IMR-90 (cell line): ENCODE results near the gene NEGR1. TPM values are rescaled to one million over a fixed set of nuclear protein-coding genes. Genes with fewer than 3 reads are reported as not detected.

ENCODE experiments used
- ATAC-seq: fragments of 200-7000 bp; cut with Tn5 transposase; 2 replicates; pipeline ENCODE4 v1.9.1; 2020; ENCODE audit warnings: low read depth, mild to moderate bottlenecking, moderate library complexity
- BruUV-seq: library from RNA; stranded (reverse); fragments of 400-500 nt; replicated peaks from 2 replicates; lab custom pipeline; 2021; lab: Mats Ljungman, UMichigan
- CTCF ChIA-PET: fragments of 300-600 bp; formaldehyde crosslinking; extraction: SDS; loops from one replicate; lab custom pipeline; 2021; ENCODE audit warnings: antibody characterized with exemption; lab: Yijun Ruan, JAX
- POLR2A ChIA-PET: fragments of 300-600 bp; sonication (Branson Sonifier 250); formaldehyde crosslinking; loops from one replicate; lab custom pipeline; 2022; ENCODE audit warnings: antibody characterized with exemption; ENCODE audit not compliant: unreplicated experiment; lab: Charles Lee
- DNase-seq: peaks from one replicate; pipeline ENCODE4 v3.0.0; 2013
- H2AFZ ChIP-seq: replicated peaks from 2 replicates; pipeline ENCODE3; 2013; ENCODE audit warnings: low read length, mild to moderate bottlenecking; ENCODE audit not compliant: poor library complexity
- H2AK5ac ChIP-seq: 2 replicates; pipeline ENCODE4 v1.6.1; 2013; ENCODE audit warnings: low read depth, low read length, inconsistent platforms
- H2AK9ac ChIP-seq: replicated peaks from 2 replicates; pipeline ENCODE3; 2013; ENCODE audit warnings: mild to moderate bottlenecking, low read depth, low read length, moderate library complexity; ENCODE audit not compliant: poor library complexity
- H2BK120ac ChIP-seq: 2 replicates; pipeline ENCODE4 v1.6.1; 2013; ENCODE audit warnings: low read depth, low read length, inconsistent platforms
- H2BK15ac ChIP-seq: 3 replicates; pipeline ENCODE4 v1.6.1; 2013; ENCODE audit warnings: low read depth, low read length, inconsistent platforms
- H2BK20ac ChIP-seq: 2 replicates; pipeline ENCODE4 v1.6.1; 2013; ENCODE audit warnings: low read depth, mild to moderate bottlenecking, inconsistent platforms, low read length, moderate library complexity
- H2BK5ac ChIP-seq: 2 replicates; pipeline ENCODE4 v1.6.1; 2013; ENCODE audit warnings: mild to moderate bottlenecking, low read depth, low read length, inconsistent platforms; ENCODE audit not compliant: poor library complexity, severe bottlenecking
- H3K14ac ChIP-seq: replicated peaks from 2 replicates; pipeline ENCODE4 v1.6.1; 2013; ENCODE audit warnings: low read depth, low read length, inconsistent platforms
- H3K18ac ChIP-seq: 2 replicates; pipeline ENCODE4 v1.6.1; 2013; ENCODE audit warnings: low read depth, low read length, control low read depth
- H3K23ac ChIP-seq: 2 replicates; pipeline ENCODE4 v1.6.1; 2013; ENCODE audit warnings: low read depth, low read length, inconsistent platforms
- H3K27ac ChIP-seq: 2 replicates; pipeline ENCODE4 v1.5.1; 2013; ENCODE audit warnings: mild to moderate bottlenecking, control low read depth, low read length; ENCODE audit not compliant: insufficient read depth
- H3K27me3 ChIP-seq: 2 replicates; pipeline ENCODE4 v1.6.1; 2013; ENCODE audit warnings: low read length; ENCODE audit not compliant: control insufficient read depth, insufficient read depth
- H3K36me3 ChIP-seq: 2 replicates; pipeline ENCODE4 v1.6.1; 2013; ENCODE audit warnings: low read length, mixed read lengths; ENCODE audit not compliant: control insufficient read depth, insufficient read depth
- H3K4ac ChIP-seq: 2 replicates; pipeline ENCODE4 v1.6.1; 2013; ENCODE audit warnings: low read depth, low read length, inconsistent platforms
- H3K4me1 ChIP-seq: 2 replicates; pipeline ENCODE4 v1.6.1; 2013; ENCODE audit warnings: low read length, mixed read lengths; ENCODE audit not compliant: control insufficient read depth, insufficient read depth
- H3K4me2 ChIP-seq: 2 replicates; pipeline ENCODE4 v1.6.1; 2013; ENCODE audit warnings: low read depth, mild to moderate bottlenecking, control low read depth, low read length, moderate library complexity
- H3K4me3 ChIP-seq: 2 replicates; pipeline ENCODE4 v1.5.1; 2013; ENCODE audit warnings: low read depth, mild to moderate bottlenecking, control low read depth, low read length, moderate library complexity; ENCODE audit not compliant: insufficient read depth
- H3K56ac ChIP-seq: 2 replicates; pipeline ENCODE4 v1.6.1; 2013; ENCODE audit warnings: low read length, inconsistent platforms; ENCODE audit not compliant: insufficient read depth; ENCODE audit errors: extremely low read depth
- H3K79me1 ChIP-seq, 2 experiments: 2 replicates each; pipeline ENCODE4 v1.6.1; 2013; ENCODE audit warnings: low read length in 2 of 2, inconsistent platforms in 1 of 2, low read depth in 1 of 2
- H3K9ac ChIP-seq: 2 replicates; pipeline ENCODE4 v1.6.1; 2013; ENCODE audit warnings: low read depth, low read length, control low read depth
- H3K9me1 ChIP-seq: 2 replicates; pipeline ENCODE4 v1.6.1; 2013; ENCODE audit warnings: low read length, inconsistent platforms; ENCODE audit not compliant: insufficient read depth
- H3K9me3 ChIP-seq: 2 replicates; pipeline ENCODE4 v1.6.1; 2013; ENCODE audit warnings: low read length; ENCODE audit not compliant: control insufficient read depth, insufficient read depth
- H4K20me1 ChIP-seq: 2 replicates; pipeline ENCODE4 v1.6.1; 2013; ENCODE audit warnings: low read length, inconsistent platforms; ENCODE audit not compliant: insufficient read depth
- H4K5ac ChIP-seq: 2 replicates; pipeline ENCODE4 v1.6.1; 2013; ENCODE audit warnings: mild to moderate bottlenecking, low read depth, low read length, control low read depth
- H4K8ac ChIP-seq, 2 experiments: 2 replicates each; pipeline ENCODE4 v1.6.1; 2013; ENCODE audit warnings: low read depth in 2 of 2, low read length in 2 of 2, control low read depth in 1 of 2, inconsistent platforms in 1 of 2
- H4K91ac ChIP-seq: 2 replicates; pipeline ENCODE4 v1.6.1; 2013; ENCODE audit warnings: low read depth, low read length, inconsistent platforms; ENCODE audit not compliant: insufficient read depth
- BHLHE40 ChIP-seq: fragments of 150-350 bp; IDR thresholded peaks from 2 replicates; pipeline ENCODE4 v1.6.1; 2016; ENCODE audit warnings: mild to moderate bottlenecking, low read depth, low read length
- CEBPB ChIP-seq: IDR thresholded peaks from 2 replicates; pipeline ENCODE4 v1.6.1; 2012; ENCODE audit warnings: low read depth, low read length, improper control_type of control experiment
- CTCF ChIP-seq: conservative IDR thresholded peaks from 2 replicates; pipeline ENCODE4 v1.5.1; 2012; ENCODE audit warnings: mild to moderate bottlenecking, low read depth, low read length, improper control_type of control experiment
- FOS ChIP-seq: fragments of 150-350 bp; IDR thresholded peaks from 2 replicates; pipeline ENCODE4 v1.6.1; 2016; ENCODE audit warnings: low read depth, low read length
- MAFK ChIP-seq: IDR thresholded peaks from 2 replicates; pipeline ENCODE4 v1.6.1; 2012; ENCODE audit warnings: low read depth, low read length, improper control_type of control experiment
- MAZ ChIP-seq: IDR thresholded peaks from 2 replicates; pipeline ENCODE4 v1.6.1; 2012; ENCODE audit warnings: low read depth, mild to moderate bottlenecking, low read length, improper control_type of control experiment, moderate library complexity, borderline replicate concordance
- MXI1 ChIP-seq: IDR thresholded peaks from 2 replicates; pipeline ENCODE4 v1.6.1; 2012; ENCODE audit warnings: low read depth, mild to moderate bottlenecking, low read length, moderate library complexity, borderline replicate concordance
- NFE2L2 ChIP-seq: fragments of 150-350 bp; IDR thresholded peaks from 2 replicates; pipeline ENCODE4 v1.6.1; 2016; ENCODE audit warnings: low read depth, mild to moderate bottlenecking, low read length
- POLR2A ChIP-seq: IDR thresholded peaks from 2 replicates; pipeline ENCODE4 v1.6.1; 2012; ENCODE audit warnings: mild to moderate bottlenecking, low read depth, low read length
- RAD21 ChIP-seq: IDR thresholded peaks from 2 replicates; pipeline ENCODE4 v1.6.1; 2012; ENCODE audit warnings: low read length, improper control_type of control experiment
- RCOR1 ChIP-seq: IDR thresholded peaks from 2 replicates; pipeline ENCODE4 v1.6.1; 2012; ENCODE audit warnings: mild to moderate bottlenecking, low read length, improper control_type of control experiment; ENCODE audit not compliant: insufficient replicate concordance
- RFX5 ChIP-seq: IDR thresholded peaks from 2 replicates; pipeline ENCODE4 v1.8.0; 2012; ENCODE audit warnings: low read depth, mild to moderate bottlenecking, low read length, moderate library complexity
- SMC3 ChIP-seq: fragments of 150-350 bp; IDR thresholded peaks from 2 replicates; pipeline ENCODE4 v1.6.1; 2016; ENCODE audit warnings: low read depth, mild to moderate bottlenecking, antibody characterized with exemption, low read length, moderate library complexity
- USF2 ChIP-seq: fragments of 150-350 bp; IDR thresholded peaks from 2 replicates; pipeline ENCODE4 v1.6.1; 2017; ENCODE audit warnings: mild to moderate bottlenecking, antibody characterized with exemption, low read length, low read depth
- dilution Hi-C: fragments of 300-500 bp; cut with HindIII; formaldehyde crosslinking; loops from one replicate; pipeline ENCODE4 v1.14.3; 2018; ENCODE audit warnings: low sequenced_read_pairs; ENCODE audit not compliant: unreplicated experiment
- in situ Hi-C: fragments of 300-500 bp; cut with MboI; formaldehyde crosslinking; loops from 3 replicates; pipeline ENCODE4 v1.14.3; 2019; ENCODE audit warnings: low sequenced_read_pairs, inconsistent platforms, mixed read lengths
- intact Hi-C: fragments of 100-400 bp; cut with micrococcal nuclease; formaldehyde crosslinking; loops from 2 replicates; pipeline ENCODE4 v1.10.0; 2022
- polyA plus RNA-seq, 3 experiments: library from polyadenylated mRNA; depleted of rRNA; stranded (reverse); fragments of >200 nt; gene quantifications; 2 replicates each; pipeline ENCODE4 v1.2.3, GENCODE V29; 2012; ENCODE audit warnings: low replicate concordance in 1 of 3
- total RNA-seq: library from RNA; depleted of rRNA; stranded (reverse); fragments of >200 nt; gene quantifications from 2 replicates; pipeline ENCODE4 v1.2.3, GENCODE V29; 2012
- TF ChIP-seq, protein P1 (sequence below): fragments of 150-350 bp; IDR thresholded peaks from 2 replicates; pipeline ENCODE4 v1.6.1; 2016; ENCODE audit warnings: low read depth, mild to moderate bottlenecking, low read length, moderate library complexity, borderline replicate concordance

NEGR1 gene
- total and polyA plus RNA-seq, 2 of the 4 experiments (the other 2 are of a cell fraction) = 5.1 to 9.1 TPM

DNA sequence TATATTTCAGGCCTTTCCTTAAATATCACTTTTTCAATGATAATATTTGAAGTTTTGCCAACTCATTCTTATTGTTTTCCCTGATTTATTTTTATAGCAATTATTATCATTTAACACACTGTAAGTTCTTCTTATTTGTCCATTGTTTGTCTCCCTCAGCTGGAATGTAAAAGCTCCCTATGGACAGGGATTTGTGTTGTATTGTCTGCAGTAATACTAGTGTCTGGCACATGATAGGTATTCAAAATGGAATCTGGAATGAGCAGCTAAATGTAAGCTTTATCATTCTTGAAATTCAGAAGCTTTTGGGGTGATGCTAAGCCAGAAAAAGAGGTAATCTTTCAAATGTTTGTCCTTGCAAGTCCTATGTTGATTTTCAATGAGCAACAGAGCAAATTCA, 112.1 kb downstream of the NEGR1 start:
- no peak overlapping the region for H2BK120ac ChIP-seq
- no peaks in the 10 kb centered on the region for H3K9me3 ChIP-seq
- no peak overlapping the region for H4K91ac ChIP-seq
- dilution Hi-C loops = no loop called here
- no peak overlapping the region for H2BK15ac ChIP-seq
- in situ Hi-C loops = no loop called here
- H3K9ac ChIP-seq = no peak overlapping the region
- ATAC-seq (no peak), DNase-seq (no peak)
- no peak overlapping the region for H3K4me2 ChIP-seq
- TF ChIP-seq BHLHE40 (no peak), USF2 (no peak), POLR2A (no peak), RAD21 (no peak), CTCF (no peak), FOS (no peak), MAFK (no peak), MXI1 (no peak), NFE2L2 (no peak), CEBPB (no peak), RCOR1 (no peak), SMC3 (no peak), MAZ (no peak), RFX5 (no peak)
- TF ChIP-seq, protein P1, sequence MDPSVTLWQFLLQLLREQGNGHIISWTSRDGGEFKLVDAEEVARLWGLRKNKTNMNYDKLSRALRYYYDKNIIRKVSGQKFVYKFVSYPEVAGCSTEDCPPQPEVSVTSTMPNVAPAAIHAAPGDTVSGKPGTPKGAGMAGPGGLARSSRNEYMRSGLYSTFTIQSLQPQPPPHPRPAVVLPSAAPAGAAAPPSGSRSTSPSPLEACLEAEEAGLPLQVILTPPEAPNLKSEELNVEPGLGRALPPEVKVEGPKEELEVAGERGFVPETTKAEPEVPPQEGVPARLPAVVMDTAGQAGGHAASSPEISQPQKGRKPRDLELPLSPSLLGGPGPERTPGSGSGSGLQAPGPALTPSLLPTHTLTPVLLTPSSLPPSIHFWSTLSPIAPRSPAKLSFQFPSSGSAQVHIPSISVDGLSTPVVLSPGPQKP = no peak
- intact Hi-C loops = loop anchor here (5.0 to 10.0 kb wide), 2 partner anchors 327 to 975 kb away; no protein-coding TSS in a partner anchor
- H2BK20ac ChIP-seq = no peak overlapping the region
- H3K79me1 ChIP-seq = no peaks in the 10 kb centered on the region; a peak in 1 of 4 replicates
- no peak overlapping the region for H4K8ac ChIP-seq
- H3K14ac ChIP-seq = no peak overlapping the region
- no peak overlapping the region for H3K23ac ChIP-seq
- no peak overlapping the region for H3K4ac ChIP-seq
- ChIA-PET CTCF (no interaction called here), POLR2A (no interaction called here)
- H4K20me1 ChIP-seq = no peaks in the 10 kb centered on the region
- no peaks in the 10 kb centered on the region for H3K9me1 ChIP-seq
- H3K27me3 ChIP-seq = no peaks in the 10 kb centered on the region
- H2AK9ac ChIP-seq = no peak overlapping the region
- H3K27ac ChIP-seq = no peak overlapping the region
- H3K4me1 ChIP-seq = no peaks in the 10 kb centered on the region
- no peak overlapping the region for H3K56ac ChIP-seq
- no peak overlapping the region for H3K4me3 ChIP-seq
- H4K5ac ChIP-seq = no peak overlapping the region
- no peaks in the 10 kb centered on the region for H3K36me3 ChIP-seq
- H2AK5ac ChIP-seq = no peak overlapping the region
- no TSS peak for BruUV-seq
- H2BK5ac ChIP-seq = no peak overlapping the region
- no peak overlapping the region for H3K18ac ChIP-seq
- no peak overlapping the region for H2AFZ ChIP-seq
